HG03045 (cell line): ENCODE data around the gene PVALB.
"Not testable (repeated sequence)": the region's sequence is repeated elsewhere in the genome, so short reads cannot be mapped to it uniquely, and the experiment has no call there.

ENCODE experiments used
- ATAC-seq: cut with Tn5 transposase; IDR thresholded peaks from one replicate; pipeline ENCODE4 v1.9.1; 2021; ENCODE audit warnings: mild to moderate bottlenecking, moderate library complexity; ENCODE audit not compliant: unreplicated experiment

Gene PVALB

GRCh38 chr22:36758792-36759271 is 58.0 kb downstream of the PVALB start:
- no peak for ATAC-seq

- no peak for ATAC-seq
Observed at GRCh38 chr22:36757668-36758211, 59.1 kb downstream of the PVALB start.

GRCh38 chr22:36756746-36757655 is 59.8 kb downstream of the PVALB start:
- ATAC-seq, result no peak

- no peak for ATAC-seq
Observed at GRCh38 chr22:36756031-36756430, 60.8 kb downstream of the PVALB start.

GRCh38 chr22:36755316-36755715 is 61.5 kb downstream of the PVALB start:
- ATAC-seq, result no peak

- ATAC-seq, result not testable (repeated sequence)
Observed at GRCh38 chr22:36754881-36755280, 62.0 kb downstream of the PVALB start.

- ATAC-seq, result no peak
Observed at GRCh38 chr22:36753916-36754315, 62.9 kb downstream of the PVALB start.

GRCh38 chr22:36753120-36753802 is 63.6 kb downstream of the PVALB start:
- ATAC-seq, result no peak
